Right atrium auricular region (tissue), 2 donors: ENCODE data around the gene BNC2. TPM values are rescaled to one million over a fixed set of nuclear protein-coding genes. Genes with fewer than 3 reads are reported as not detected.

ENCODE experiments used
- DNase-seq: peaks from one replicate; pipeline ENCODE4 v3.0.0-alpha.2; 2019; ENCODE audit warnings: low spot score
- H3K27ac ChIP-seq, 2 donors: fragments of 200-600 bp; sonication (generic); 1 replicate in 1 of 2; 2 replicates in 1 of 2; pipeline ENCODE4 v1.5.1; 2016 to 2019
- H3K27me3 ChIP-seq, 2 donors: fragments of 200-600 bp; sonication (generic); one replicate each; pipeline versions ENCODE4 v1.5.1 to v1.6.0; 2017 to 2019
- H3K36me3 ChIP-seq: fragments of 200-600 bp; sonication (generic); one replicate; pipeline ENCODE4 v1.5.1; 2016
- H3K4me1 ChIP-seq, 2 donors: fragments of 200-600 bp; sonication (generic); one replicate each; pipeline versions ENCODE4 v1.5.1 to v1.6.0; 2017 to 2019
- H3K4me3 ChIP-seq, 2 donors: fragments of 200-600 bp; sonication (generic); 1 replicate in 1 of 2; 2 replicates in 1 of 2; pipeline ENCODE4 v1.5.1; 2017 to 2019; ENCODE audit warnings: mild to moderate bottlenecking in 1 of 2, moderate library complexity in 1 of 2
- H3K9me3 ChIP-seq, 2 donors: fragments of 200-600 bp; sonication (generic); one replicate each; pipeline ENCODE4 v1.5.1; 2019
- total RNA-seq, 2 donors: library from RNA; depleted of rRNA; stranded (reverse); fragments of >200 nt; gene quantifications; one replicate each; pipeline ENCODE4 v1.1.0, GENCODE V29; 2016
- TF ChIP-seq, protein P1 (sequence below), 2 donors: fragments of 200-600 bp; sonication (generic); IDR thresholded peaks; one replicate each; pipeline ENCODE4 v1.5.1; 2019; ENCODE audit warnings: antibody characterized with exemption in 2 of 2

Gene BNC2
- total RNA-seq, 2 donors from 2014 or later: 68.3 to 77.6 TPM

DNA sequence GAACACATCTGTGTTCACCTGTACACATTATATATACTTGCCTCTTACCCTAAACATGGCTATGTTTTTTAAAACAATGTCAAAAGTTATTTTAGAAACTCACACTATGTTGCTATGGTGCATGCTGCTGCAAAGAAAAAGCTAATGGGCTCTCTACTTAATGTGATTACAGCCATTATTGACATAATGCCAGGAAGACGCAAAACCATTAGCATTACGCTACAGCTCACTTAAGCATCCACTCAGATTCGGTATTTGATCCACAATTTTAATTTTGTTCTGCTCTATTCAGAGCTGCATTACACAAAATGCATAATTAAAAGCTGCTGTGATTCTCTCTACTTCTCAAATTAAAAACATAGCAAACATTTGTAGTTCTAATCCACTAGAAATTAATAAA lies 395.2 kb downstream of the BNC2 start:
- Histone ChIP-seq H3K27ac (no peak overlapping the region), H3K27me3 (no peaks in the 10 kb centered on the region), H3K4me3 (no peak overlapping the region), H3K36me3 (no peaks in the 10 kb centered on the region), H3K9me3 (no peaks in the 10 kb centered on the region), H3K4me1 (no peaks in the 10 kb centered on the region)
- DNase-seq: no peak
- TF ChIP-seq, protein P1, sequence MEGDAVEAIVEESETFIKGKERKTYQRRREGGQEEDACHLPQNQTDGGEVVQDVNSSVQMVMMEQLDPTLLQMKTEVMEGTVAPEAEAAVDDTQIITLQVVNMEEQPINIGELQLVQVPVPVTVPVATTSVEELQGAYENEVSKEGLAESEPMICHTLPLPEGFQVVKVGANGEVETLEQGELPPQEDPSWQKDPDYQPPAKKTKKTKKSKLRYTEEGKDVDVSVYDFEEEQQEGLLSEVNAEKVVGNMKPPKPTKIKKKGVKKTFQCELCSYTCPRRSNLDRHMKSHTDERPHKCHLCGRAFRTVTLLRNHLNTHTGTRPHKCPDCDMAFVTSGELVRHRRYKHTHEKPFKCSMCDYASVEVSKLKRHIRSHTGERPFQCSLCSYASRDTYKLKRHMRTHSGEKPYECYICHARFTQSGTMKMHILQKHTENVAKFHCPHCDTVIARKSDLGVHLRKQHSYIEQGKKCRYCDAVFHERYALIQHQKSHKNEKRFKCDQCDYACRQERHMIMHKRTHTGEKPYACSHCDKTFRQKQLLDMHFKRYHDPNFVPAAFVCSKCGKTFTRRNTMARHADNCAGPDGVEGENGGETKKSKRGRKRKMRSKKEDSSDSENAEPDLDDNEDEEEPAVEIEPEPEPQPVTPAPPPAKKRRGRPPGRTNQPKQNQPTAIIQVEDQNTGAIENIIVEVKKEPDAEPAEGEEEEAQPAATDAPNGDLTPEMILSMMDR (IDR thresholded peaks at IDR 0.05): no peak

DNA sequence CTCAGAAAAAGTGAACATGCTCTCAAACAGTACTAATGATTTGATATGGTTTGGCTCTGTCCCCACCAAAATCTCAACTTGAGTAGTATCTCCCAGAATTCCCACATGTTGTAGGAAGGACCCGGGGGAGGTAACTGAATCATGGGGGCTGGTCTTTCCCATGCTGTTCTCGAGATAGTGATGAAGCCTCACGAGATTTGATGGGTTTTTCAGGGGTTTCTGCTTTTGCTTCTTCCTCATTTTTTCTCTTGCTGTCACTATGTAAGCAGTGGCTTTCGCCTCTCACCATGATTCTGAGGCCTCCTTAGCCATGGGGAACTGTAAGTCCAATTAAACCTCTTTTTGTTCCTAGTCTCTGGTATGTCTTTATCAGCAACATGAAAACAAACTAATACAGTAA lies 401.3 kb downstream of the BNC2 start:
- no peak overlapping the region for H3K27ac ChIP-seq
- TF ChIP-seq, protein P1 (IDR thresholded peaks at IDR 0.05): no peak
- H3K9me3 ChIP-seq: no peaks in the 10 kb centered on the region
- H3K36me3 ChIP-seq: no peaks in the 10 kb centered on the region
- H3K4me3 ChIP-seq: no peak overlapping the region
- H3K27me3 ChIP-seq: no peaks in the 10 kb centered on the region
- no peak for DNase-seq
- no peaks in the 10 kb centered on the region for H3K4me1 ChIP-seq

DNA sequence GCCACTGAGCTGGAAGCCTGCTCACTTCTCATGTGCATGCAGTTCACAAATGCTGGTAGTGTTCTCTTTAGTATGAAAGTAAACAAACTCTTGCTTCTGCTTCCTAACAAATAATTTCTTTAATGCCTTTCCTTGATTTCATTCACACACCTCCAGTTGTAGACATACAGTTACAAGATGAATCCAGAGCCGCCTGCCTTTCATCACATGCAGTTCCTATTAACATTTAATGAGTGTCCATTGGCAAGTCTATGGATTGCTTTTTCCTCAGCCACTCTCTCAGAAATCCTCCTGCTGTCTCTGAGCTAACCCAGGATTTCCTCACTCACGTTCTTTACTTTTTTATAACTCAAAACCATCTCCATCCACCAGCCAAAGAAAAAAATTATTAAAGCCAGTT lies 408.6 kb downstream of the BNC2 start:
- Histone ChIP-seq H3K36me3 (no peaks in the 10 kb centered on the region), H3K27ac (no peak overlapping the region), H3K27me3 (no peaks in the 10 kb centered on the region), H3K4me1 (no peaks in the 10 kb centered on the region), H3K4me3 (no peak overlapping the region), H3K9me3 (no peaks in the 10 kb centered on the region)
- no peak for DNase-seq
- TF ChIP-seq, protein P1 (IDR thresholded peaks at IDR 0.05): no peak

DNA sequence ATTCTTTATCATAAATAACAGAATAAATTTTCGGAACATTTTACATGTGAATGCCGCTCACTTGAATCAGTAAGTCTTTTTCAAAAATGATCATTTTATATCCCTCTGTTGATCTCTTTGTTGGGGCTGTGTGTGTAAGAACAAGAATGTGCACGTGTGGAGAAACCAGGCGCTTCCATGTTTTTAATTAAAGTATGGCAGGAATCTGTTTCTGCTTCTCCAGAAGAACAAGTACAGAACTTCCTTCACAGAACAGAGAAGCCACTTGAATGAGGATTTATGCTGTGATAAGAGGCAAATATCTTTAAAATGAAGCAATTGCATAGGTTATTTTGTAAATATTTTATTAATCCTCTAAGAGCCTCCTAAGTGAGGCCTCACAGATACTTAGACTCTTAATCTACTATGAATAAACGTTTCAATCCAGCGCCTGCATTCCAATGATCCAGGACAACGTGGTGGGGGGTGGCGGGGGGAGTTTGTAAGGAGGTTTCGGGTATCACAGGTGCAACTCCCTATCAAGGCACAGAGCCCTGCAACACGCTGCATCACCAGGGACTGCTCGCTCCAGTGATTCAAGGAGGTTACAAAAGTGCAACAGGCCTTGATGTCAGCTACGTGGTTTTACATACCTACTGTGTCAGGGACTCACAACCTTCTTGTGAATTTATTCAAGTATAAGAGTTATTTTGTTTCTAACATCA lies 409.2 kb downstream of the BNC2 start:
- no peaks in the 10 kb centered on the region for H3K9me3 ChIP-seq
- no peaks in the 10 kb centered on the region for H3K36me3 ChIP-seq
- H3K27me3 ChIP-seq: no peaks in the 10 kb centered on the region
- DNase-seq: no peak
- no peak overlapping the region for H3K27ac ChIP-seq
- H3K4me1 ChIP-seq: no peaks in the 10 kb centered on the region
- no peak overlapping the region for H3K4me3 ChIP-seq
- TF ChIP-seq, protein P1 (IDR thresholded peaks at IDR 0.05): no peak

DNA sequence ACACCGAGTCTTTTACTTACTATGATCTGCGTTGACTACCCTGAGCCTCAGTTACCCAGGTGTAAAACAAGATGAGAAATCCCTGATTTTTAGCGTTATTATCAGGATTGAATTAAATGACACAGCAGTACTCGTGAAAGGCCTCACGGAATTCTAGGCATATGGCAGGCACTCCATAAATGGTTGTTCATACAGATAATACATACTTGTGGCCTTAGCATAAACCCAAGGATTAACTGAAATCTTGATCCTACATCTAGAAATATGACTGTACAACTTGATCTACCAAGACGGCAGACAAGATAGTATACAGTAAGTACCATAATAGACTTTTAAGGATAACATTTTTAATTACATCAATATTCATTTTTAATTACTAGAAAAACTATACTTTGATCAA lies 409.8 kb downstream of the BNC2 start:
- TF ChIP-seq, protein P1 (IDR thresholded peaks at IDR 0.05): no peak
- DNase-seq: no peak
- H3K27me3 ChIP-seq: no peaks in the 10 kb centered on the region
- H3K4me1 ChIP-seq: no peaks in the 10 kb centered on the region
- H3K9me3 ChIP-seq: no peaks in the 10 kb centered on the region
- H3K4me3 ChIP-seq: no peak overlapping the region
- H3K36me3 ChIP-seq: no peaks in the 10 kb centered on the region
- H3K27ac ChIP-seq: no peak overlapping the region
